GM21367 (cell line): Measurements from ENCODE around the gene GPM6B.
"Not testable (repeated sequence)": the region's sequence is repeated elsewhere in the genome, so short reads cannot be mapped to it uniquely, and the experiment has no call there.

Experiments
- ATAC-seq: cut with Tn5 transposase; IDR thresholded peaks from one replicate; pipeline ENCODE4 v1.9.1; 2021; ENCODE audit not compliant: unreplicated experiment

Gene GPM6B

GRCh38 chrX:13733506-13733905, 83.4 kb downstream of the GPM6B start:
- ATAC-seq: no peak

GRCh38 chrX:13732246-13733067, 84.4 kb downstream of the GPM6B start:
- ATAC-seq: no peak

GRCh38 chrX:13730523-13730922, 86.4 kb downstream of the GPM6B start:
- not testable (repeated sequence) for ATAC-seq

DNA sequence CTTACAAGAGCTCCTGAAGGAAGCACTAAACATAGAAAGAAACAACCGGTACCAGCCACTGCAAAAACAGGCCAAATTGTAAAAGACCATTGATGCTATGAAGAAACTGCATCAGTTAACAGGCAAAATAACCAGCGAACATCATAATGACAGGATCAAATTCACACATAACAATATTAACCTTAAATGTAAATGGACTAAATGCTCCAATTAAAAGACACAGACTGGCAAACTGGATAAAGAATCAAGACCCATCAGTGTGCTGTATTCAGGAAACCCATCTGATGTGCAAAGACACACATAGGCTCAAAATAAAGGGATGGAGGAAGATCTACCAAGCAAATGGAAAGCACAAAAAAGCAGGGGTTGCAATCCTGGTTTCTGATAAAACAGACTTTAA, 90.3 kb downstream of the GPM6B start:
- not testable (repeated sequence) for ATAC-seq

- ATAC-seq: not testable (repeated sequence)
Observed at GRCh38 chrX:13724878-13725277, 92.0 kb downstream of the GPM6B start.

DNA sequence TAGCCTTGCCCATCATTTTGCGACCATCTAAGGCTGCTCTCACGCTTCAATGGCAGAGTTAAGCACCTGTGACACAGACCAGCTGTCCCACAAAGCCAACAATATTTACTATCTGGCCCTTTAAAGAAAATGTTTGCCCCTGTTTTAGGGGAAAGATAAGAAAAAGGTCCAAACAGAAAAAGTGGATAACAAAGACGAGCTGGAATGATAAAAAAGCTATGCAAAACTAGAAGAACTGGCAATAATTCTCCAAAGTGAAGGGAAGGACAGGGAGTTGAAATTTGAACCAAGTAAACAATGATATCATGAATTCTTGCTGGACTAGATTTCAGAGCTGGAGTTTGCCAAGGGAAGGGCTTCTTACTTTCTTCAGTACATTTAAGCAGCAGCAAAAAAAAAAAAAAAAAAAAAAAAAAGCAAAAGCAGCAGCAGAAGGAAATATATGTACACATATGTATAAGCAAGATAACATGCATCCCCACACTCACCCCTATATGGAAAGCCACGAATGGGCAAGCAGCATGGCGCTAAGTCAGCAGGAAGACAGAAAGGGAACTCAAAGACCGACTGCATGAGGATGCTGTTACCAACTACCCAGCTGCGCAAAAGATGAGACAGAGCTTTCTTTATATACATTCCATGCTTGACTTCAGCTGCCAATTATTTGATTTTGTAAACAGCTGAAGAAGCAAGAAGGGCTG, 94.9 kb downstream of the GPM6B start:
- ATAC-seq: no peak

- no peak for ATAC-seq
Observed at GRCh38 chrX:13721371-13721770, 95.5 kb downstream of the GPM6B start.
